ENCODE results near the gene RPL7A.

RPL7A gene

GRCh38 chr9:133370685-133371084 is 22.7 kb downstream of the RPL7A start:
- Histone ChIP-seq H2BK15ac (replicated peaks; ENCODE audit: low read depth) (no peak overlapping the region), H3K18ac (ENCODE audit: low read length) (no peak overlapping the region), H3K4me3 (ENCODE audit: low read length) (no peak overlapping the region), H3K9ac (ENCODE audit: low read length) (no peak overlapping the region), H3K4me1 (ENCODE audit: control insufficient read depth, low read depth, low read length) (no peaks in the 10 kb centered on the region), H3K56ac (ENCODE audit: low read length) (no peak overlapping the region), H3K27ac (ENCODE audit: low read depth, low read length) (no peak overlapping the region), H2AK5ac (ENCODE audit: low read length) (no peak overlapping the region), H3K79me2 (ENCODE audit: control insufficient read depth, insufficient read depth, low read length) (peaks cover 82% of the 10 kb centered on the region), H2BK120ac (ENCODE audit: low read depth, low read length) (no peak overlapping the region), H4K5ac (ENCODE audit: low read length) (no peak overlapping the region), H3K27me3 (ENCODE audit: insufficient read depth, low read length, poor library complexity) (no peaks in the 10 kb centered on the region), H3K79me1 (ENCODE audit: low read length) (peaks cover 64% of the 10 kb centered on the region), H3K4ac (ENCODE audit: low read depth, low read length) (no peak overlapping the region), H4K8ac (ENCODE audit: low read depth, low read length) (no peak overlapping the region), H3K23ac (ENCODE audit: low read length) (no peak overlapping the region), H3K4me2 (ENCODE audit: low read length) (no peak overlapping the region), H2BK5ac (ENCODE audit: low read length) (no peak overlapping the region), H3K36me3 (ENCODE audit: control insufficient read depth, insufficient read depth, low read length) (peaks cover 9% of the 10 kb centered on the region)
- no peak for DNase-seq
- WGBS (ENCODE audit: extremely low coverage, insufficient coverage, low lambda C conversion rate): no CpG with 5 or more reads among the region's 9 CpGs

- H3K79me1 ChIP-seq (ENCODE audit: low read length): peaks cover 64% of the 10 kb centered on the region
- H3K23ac ChIP-seq (ENCODE audit: low read length): no peak overlapping the region
- peaks cover 9% of the 10 kb centered on the region for H3K36me3 ChIP-seq (ENCODE audit: control insufficient read depth, insufficient read depth, low read length)
- no peak overlapping the region for H3K4me3 ChIP-seq (ENCODE audit: low read length)
- no peak overlapping the region for H3K4me2 ChIP-seq (ENCODE audit: low read length)
- no peak overlapping the region for H3K9ac ChIP-seq (ENCODE audit: low read length)
- no peak overlapping the region for H3K4ac ChIP-seq (ENCODE audit: low read depth, low read length)
- H2AK5ac ChIP-seq (ENCODE audit: low read length): no peak overlapping the region
- no peak overlapping the region for H4K8ac ChIP-seq (ENCODE audit: low read depth, low read length)
- H2BK15ac ChIP-seq (replicated peaks; ENCODE audit: low read depth): no peak overlapping the region
- H3K56ac ChIP-seq (ENCODE audit: low read length): no peak overlapping the region
- H3K79me2 ChIP-seq (ENCODE audit: control insufficient read depth, insufficient read depth, low read length): peaks cover 82% of the 10 kb centered on the region
- no peak overlapping the region for H4K5ac ChIP-seq (ENCODE audit: low read length)
- no peak for DNase-seq
- no peaks in the 10 kb centered on the region for H3K27me3 ChIP-seq (ENCODE audit: insufficient read depth, low read length, poor library complexity)
- no peak overlapping the region for H3K18ac ChIP-seq (ENCODE audit: low read length)
- no CpG with 5 or more reads among the region's 12 CpGs for WGBS (ENCODE audit: extremely low coverage, insufficient coverage, low lambda C conversion rate)
- no peak overlapping the region for H2BK120ac ChIP-seq (ENCODE audit: low read depth, low read length)
- H3K4me1 ChIP-seq (ENCODE audit: control insufficient read depth, low read depth, low read length): no peaks in the 10 kb centered on the region
- H3K27ac ChIP-seq (ENCODE audit: low read depth, low read length): no peak overlapping the region
- H2BK5ac ChIP-seq (ENCODE audit: low read length): no peak overlapping the region
Measured at GRCh38 chr9:133371261-133371711, 23.3 kb downstream of the RPL7A start.

GRCh38 chr9:133372144-133372543 is 24.1 kb downstream of the RPL7A start:
- H2BK5ac ChIP-seq (ENCODE audit: low read length): no peak overlapping the region
- no peak overlapping the region for H3K23ac ChIP-seq (ENCODE audit: low read length)
- H3K56ac ChIP-seq (ENCODE audit: low read length): peak overlapping the region; percentile 25
- WGBS (ENCODE audit: extremely low coverage, insufficient coverage, low lambda C conversion rate): no CpG with 5 or more reads among the region's 7 CpGs
- no peaks in the 10 kb centered on the region for H3K27me3 ChIP-seq (ENCODE audit: insufficient read depth, low read length, poor library complexity)
- no peak overlapping the region for H4K5ac ChIP-seq (ENCODE audit: low read length)
- H4K8ac ChIP-seq (ENCODE audit: low read depth, low read length): no peak overlapping the region
- no peak overlapping the region for H3K9ac ChIP-seq (ENCODE audit: low read length)
- peaks cover 9% of the 10 kb centered on the region for H3K36me3 ChIP-seq (ENCODE audit: control insufficient read depth, insufficient read depth, low read length)
- no peak overlapping the region for H2BK120ac ChIP-seq (ENCODE audit: low read depth, low read length)
- H2AK5ac ChIP-seq (ENCODE audit: low read length): no peak overlapping the region
- peaks cover 78% of the 10 kb centered on the region for H3K79me2 ChIP-seq (ENCODE audit: control insufficient read depth, insufficient read depth, low read length)
- H3K4me1 ChIP-seq (ENCODE audit: control insufficient read depth, low read depth, low read length): no peaks in the 10 kb centered on the region
- no peak overlapping the region for H3K4me3 ChIP-seq (ENCODE audit: low read length)
- no peak overlapping the region for H3K4me2 ChIP-seq (ENCODE audit: low read length)
- H3K18ac ChIP-seq (ENCODE audit: low read length): no peak overlapping the region
- no peak overlapping the region for H2BK15ac ChIP-seq (replicated peaks; ENCODE audit: low read depth)
- no peak overlapping the region for H3K4ac ChIP-seq (ENCODE audit: low read depth, low read length)
- no peak for DNase-seq
- no peak overlapping the region for H3K27ac ChIP-seq (ENCODE audit: low read depth, low read length)
- H3K79me1 ChIP-seq (ENCODE audit: low read length): peaks cover 57% of the 10 kb centered on the region

GRCh38 chr9:133374612-133375115 is 26.6 kb downstream of the RPL7A start:
- Histone ChIP-seq H3K23ac (ENCODE audit: low read length) (no peak overlapping the region), H3K79me2 (ENCODE audit: control insufficient read depth, insufficient read depth, low read length) (peaks cover 53% of the 10 kb centered on the region), H3K9ac (ENCODE audit: low read length) (peak overlapping the region; percentile 96), H3K79me1 (ENCODE audit: low read length) (peaks cover 38% of the 10 kb centered on the region), H3K18ac (ENCODE audit: low read length) (no peak overlapping the region), H3K4me2 (ENCODE audit: low read length) (peak overlapping the region; percentile 88), H2BK5ac (ENCODE audit: low read length) (no peak overlapping the region), H2BK120ac (ENCODE audit: low read depth, low read length) (no peak overlapping the region), H3K56ac (ENCODE audit: low read length) (peak overlapping the region; percentile 97), H3K36me3 (ENCODE audit: control insufficient read depth, insufficient read depth, low read length) (peaks cover 9% of the 10 kb centered on the region), H4K8ac (ENCODE audit: low read depth, low read length) (no peak overlapping the region), H3K27ac (ENCODE audit: low read depth, low read length) (no peak overlapping the region), H2BK15ac (replicated peaks; ENCODE audit: low read depth) (no peak overlapping the region), H3K4me3 (ENCODE audit: low read length) (peak overlapping the region; percentile 97), H3K27me3 (ENCODE audit: insufficient read depth, low read length, poor library complexity) (no peaks in the 10 kb centered on the region), H4K5ac (ENCODE audit: low read length) (no peak overlapping the region), H2AK5ac (ENCODE audit: low read length) (no peak overlapping the region), H3K4ac (ENCODE audit: low read depth, low read length) (no peak overlapping the region), H3K4me1 (ENCODE audit: control insufficient read depth, low read depth, low read length) (no peaks in the 10 kb centered on the region)
- no CpG with 5 or more reads among the region's 12 CpGs for WGBS (ENCODE audit: extremely low coverage, insufficient coverage, low lambda C conversion rate)
- no peak for DNase-seq

GRCh38 chr9:133375116-133375723 is 27.2 kb downstream of the RPL7A start:
- Histone ChIP-seq H3K23ac (ENCODE audit: low read length) (no peak overlapping the region), H2AK5ac (ENCODE audit: low read length) (no peak overlapping the region), H4K8ac (ENCODE audit: low read depth, low read length) (peak overlapping the region; percentile 97), H4K5ac (ENCODE audit: low read length) (no peak overlapping the region), H3K36me3 (ENCODE audit: control insufficient read depth, insufficient read depth, low read length) (peaks cover 9% of the 10 kb centered on the region), H3K4me1 (ENCODE audit: control insufficient read depth, low read depth, low read length) (no peaks in the 10 kb centered on the region), H3K18ac (ENCODE audit: low read length) (peak overlapping the region; percentile 97), H3K4ac (ENCODE audit: low read depth, low read length) (peak overlapping the region; percentile 99), H3K79me2 (ENCODE audit: control insufficient read depth, insufficient read depth, low read length) (peaks cover 47% of the 10 kb centered on the region), H3K4me3 (ENCODE audit: low read length) (peak overlapping the region; percentile 97), H3K27ac (ENCODE audit: low read depth, low read length) (peak overlapping the region; percentile 95), H3K79me1 (ENCODE audit: low read length) (peaks cover 33% of the 10 kb centered on the region), H2BK120ac (ENCODE audit: low read depth, low read length) (peak overlapping the region; percentile 79), H3K4me2 (ENCODE audit: low read length) (peak overlapping the region; percentile 88), H3K56ac (ENCODE audit: low read length) (peak overlapping the region; percentile 97), H3K9ac (ENCODE audit: low read length) (peak overlapping the region; percentile 96), H2BK15ac (replicated peaks; ENCODE audit: low read depth) (no peak overlapping the region), H3K27me3 (ENCODE audit: insufficient read depth, low read length, poor library complexity) (no peaks in the 10 kb centered on the region), H2BK5ac (ENCODE audit: low read length) (no peak overlapping the region)
- WGBS (ENCODE audit: extremely low coverage, insufficient coverage, low lambda C conversion rate): no CpG with 5 or more reads among the region's 39 CpGs
- DNase-seq: peak; percentile 63
